HL-60 (cell line): ENCODE measurements around the gene SUN3.
"Not testable (repeated sequence)": the region's sequence is repeated elsewhere in the genome, so short reads cannot be mapped to it uniquely, and the experiment has no call there.

ENCODE experiments used
- DNase-seq, 2 experiments: peaks; one replicate each; pipeline ENCODE4 v3.0.0-alpha.2; 2010 to 2020; ENCODE audit warnings: low read depth in 1 of 2, low spot score in 1 of 2
- H3K27ac ChIP-seq: fragments of 250-450 bp; sonication (Bioruptor Pico); replicated peaks from 2 replicates; pipeline ENCODE4 v1.5.1; 2020; ENCODE audit warnings: mild to moderate bottlenecking, moderate library complexity
- H3K27me3 ChIP-seq: fragments of 250-450 bp; sonication (Bioruptor Pico); 2 replicates; pipeline ENCODE4 v1.5.1; 2021; ENCODE audit warnings: mild to moderate bottlenecking, moderate library complexity; ENCODE audit not compliant: insufficient read depth, poor library complexity, severe bottlenecking
- H3K4me3 ChIP-seq: replicated peaks from 2 replicates; pipeline ENCODE4 v1.5.1; 2011; ENCODE audit warnings: mild to moderate bottlenecking, control low read depth, low read length; ENCODE audit not compliant: insufficient read depth
- GABPA ChIP-seq: IDR thresholded peaks from 2 replicates; pipeline ENCODE4 v1.6.1; 2012; ENCODE audit warnings: low read depth
- POLR2AphosphoS5 ChIP-seq: IDR thresholded peaks from 2 replicates; pipeline ENCODE4 v1.6.1; 2012; ENCODE audit warnings: low read depth
- SPI1 ChIP-seq: IDR thresholded peaks from 2 replicates; pipeline ENCODE4 v1.6.1; 2012; ENCODE audit warnings: low read depth, mild to moderate bottlenecking, borderline replicate concordance
- TF ChIP-seq, protein P1 (sequence below): IDR thresholded peaks from 2 replicates; pipeline ENCODE4 v1.6.1; 2012; ENCODE audit warnings: low read depth; ENCODE audit not compliant: insufficient replicate concordance
- TF ChIP-seq, protein P2 (sequence below): IDR thresholded peaks from one replicate; pipeline ENCODE4 v1.5.1; 2011; ENCODE audit warnings: low read length, control low read depth, inconsistent platforms; ENCODE audit not compliant: insufficient read depth

SUN3 gene

GRCh38 chr7:47990592-47990991 is 38.3 kb downstream of the SUN3 start:
- Histone ChIP-seq H3K27ac (no peak overlapping the region), H3K27me3 (no peaks in the 10 kb centered on the region), H3K4me3 (no peak overlapping the region)
- TF ChIP-seq GABPA, result no peak
- no peak for TF ChIP-seq SPI1
- no peak for TF ChIP-seq POLR2AphosphoS5
- TF ChIP-seq, protein P1, sequence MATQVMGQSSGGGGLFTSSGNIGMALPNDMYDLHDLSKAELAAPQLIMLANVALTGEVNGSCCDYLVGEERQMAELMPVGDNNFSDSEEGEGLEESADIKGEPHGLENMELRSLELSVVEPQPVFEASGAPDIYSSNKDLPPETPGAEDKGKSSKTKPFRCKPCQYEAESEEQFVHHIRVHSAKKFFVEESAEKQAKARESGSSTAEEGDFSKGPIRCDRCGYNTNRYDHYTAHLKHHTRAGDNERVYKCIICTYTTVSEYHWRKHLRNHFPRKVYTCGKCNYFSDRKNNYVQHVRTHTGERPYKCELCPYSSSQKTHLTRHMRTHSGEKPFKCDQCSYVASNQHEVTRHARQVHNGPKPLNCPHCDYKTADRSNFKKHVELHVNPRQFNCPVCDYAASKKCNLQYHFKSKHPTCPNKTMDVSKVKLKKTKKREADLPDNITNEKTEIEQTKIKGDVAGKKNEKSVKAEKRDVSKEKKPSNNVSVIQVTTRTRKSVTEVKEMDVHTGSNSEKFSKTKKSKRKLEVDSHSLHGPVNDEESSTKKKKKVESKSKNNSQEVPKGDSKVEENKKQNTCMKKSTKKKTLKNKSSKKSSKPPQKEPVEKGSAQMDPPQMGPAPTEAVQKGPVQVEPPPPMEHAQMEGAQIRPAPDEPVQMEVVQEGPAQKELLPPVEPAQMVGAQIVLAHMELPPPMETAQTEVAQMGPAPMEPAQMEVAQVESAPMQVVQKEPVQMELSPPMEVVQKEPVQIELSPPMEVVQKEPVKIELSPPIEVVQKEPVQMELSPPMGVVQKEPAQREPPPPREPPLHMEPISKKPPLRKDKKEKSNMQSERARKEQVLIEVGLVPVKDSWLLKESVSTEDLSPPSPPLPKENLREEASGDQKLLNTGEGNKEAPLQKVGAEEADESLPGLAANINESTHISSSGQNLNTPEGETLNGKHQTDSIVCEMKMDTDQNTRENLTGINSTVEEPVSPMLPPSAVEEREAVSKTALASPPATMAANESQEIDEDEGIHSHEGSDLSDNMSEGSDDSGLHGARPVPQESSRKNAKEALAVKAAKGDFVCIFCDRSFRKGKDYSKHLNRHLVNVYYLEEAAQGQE, result no peak
- TF ChIP-seq, protein P2, sequence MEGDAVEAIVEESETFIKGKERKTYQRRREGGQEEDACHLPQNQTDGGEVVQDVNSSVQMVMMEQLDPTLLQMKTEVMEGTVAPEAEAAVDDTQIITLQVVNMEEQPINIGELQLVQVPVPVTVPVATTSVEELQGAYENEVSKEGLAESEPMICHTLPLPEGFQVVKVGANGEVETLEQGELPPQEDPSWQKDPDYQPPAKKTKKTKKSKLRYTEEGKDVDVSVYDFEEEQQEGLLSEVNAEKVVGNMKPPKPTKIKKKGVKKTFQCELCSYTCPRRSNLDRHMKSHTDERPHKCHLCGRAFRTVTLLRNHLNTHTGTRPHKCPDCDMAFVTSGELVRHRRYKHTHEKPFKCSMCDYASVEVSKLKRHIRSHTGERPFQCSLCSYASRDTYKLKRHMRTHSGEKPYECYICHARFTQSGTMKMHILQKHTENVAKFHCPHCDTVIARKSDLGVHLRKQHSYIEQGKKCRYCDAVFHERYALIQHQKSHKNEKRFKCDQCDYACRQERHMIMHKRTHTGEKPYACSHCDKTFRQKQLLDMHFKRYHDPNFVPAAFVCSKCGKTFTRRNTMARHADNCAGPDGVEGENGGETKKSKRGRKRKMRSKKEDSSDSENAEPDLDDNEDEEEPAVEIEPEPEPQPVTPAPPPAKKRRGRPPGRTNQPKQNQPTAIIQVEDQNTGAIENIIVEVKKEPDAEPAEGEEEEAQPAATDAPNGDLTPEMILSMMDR, result no peak
- DNase-seq, result no peak

DNA sequence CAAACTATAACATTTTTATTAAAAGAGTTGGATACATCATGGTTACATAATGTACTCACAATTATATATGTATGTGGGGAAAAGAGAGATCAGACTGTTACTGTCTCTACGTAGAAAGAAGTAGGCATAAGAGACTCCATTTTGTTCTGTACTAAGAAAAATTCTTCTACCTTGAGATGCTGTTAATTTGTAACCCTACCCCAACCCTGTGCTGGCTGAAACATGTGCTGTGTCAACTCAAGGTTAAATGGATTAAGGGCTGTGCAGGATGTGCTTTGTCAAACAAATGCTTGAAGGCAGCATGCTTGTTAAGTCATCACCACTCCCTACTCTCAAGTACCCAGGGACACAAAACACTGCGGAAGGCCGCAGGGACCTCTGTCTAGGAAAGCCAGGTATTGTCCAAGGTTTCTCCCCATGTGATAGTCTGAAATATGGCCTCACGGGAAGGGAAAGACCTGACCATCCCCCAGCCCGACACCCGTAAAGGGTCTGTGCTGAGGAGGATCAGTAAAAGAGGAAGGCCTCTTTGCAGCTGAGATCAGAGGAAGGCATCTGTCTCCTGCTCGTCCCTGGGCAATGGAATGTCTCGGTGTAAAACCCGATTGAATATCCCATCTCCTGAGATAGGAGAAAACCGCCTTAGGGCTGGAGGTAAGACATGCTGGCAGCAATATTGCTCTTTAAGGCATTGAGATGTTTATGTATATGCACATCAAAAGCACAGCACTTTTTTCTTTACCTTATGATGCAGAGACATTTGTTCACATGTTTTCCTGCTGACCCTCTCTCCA is 39.1 kb downstream of the SUN3 start:
- not testable (repeated sequence) for H3K4me3 ChIP-seq, H3K27me3 ChIP-seq, DNase-seq, H3K27ac ChIP-seq
- TF ChIP-seq SPI1, result peak; percentile 21; the same call in 1 of the 2 replicates

GRCh38 chr7:47988496-47989386 is 40.2 kb downstream of the SUN3 start:
- no peak overlapping the region for H3K4me3 ChIP-seq
- DNase-seq, result no peak
- TF ChIP-seq, protein P2, result peak; percentile 21
- no peak for TF ChIP-seq POLR2AphosphoS5
- H3K27ac ChIP-seq, result no peak overlapping the region
- no peaks in the 10 kb centered on the region for H3K27me3 ChIP-seq

DNA sequence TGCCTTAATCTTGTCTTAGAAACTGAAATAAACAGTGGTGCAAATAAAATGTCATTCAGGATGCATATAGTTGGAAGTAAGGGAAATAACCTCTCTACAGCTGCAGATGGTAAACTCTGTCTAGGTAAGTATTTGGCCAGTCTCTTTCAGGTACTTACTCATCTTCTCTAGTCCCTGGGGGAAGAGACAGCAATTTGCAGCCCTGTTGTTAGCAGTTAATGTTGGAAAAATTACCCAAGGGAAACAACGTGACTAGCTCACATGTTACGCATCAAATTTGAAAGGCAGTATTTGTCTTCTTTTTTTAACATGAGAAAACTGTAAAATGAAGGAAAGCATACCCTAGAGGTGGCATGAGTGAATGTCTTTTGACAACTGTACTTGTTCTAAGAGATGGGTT is 46.3 kb downstream of the SUN3 start:
- Histone ChIP-seq H3K27me3 (no peaks in the 10 kb centered on the region), H3K4me3 (no peak overlapping the region), H3K27ac (no peak overlapping the region)
- TF ChIP-seq, protein P1, result no peak
- no peak for TF ChIP-seq POLR2AphosphoS5
- TF ChIP-seq, protein P2, result no peak
- TF ChIP-seq SPI1, result no peak
- no peak for TF ChIP-seq GABPA
- no peak for DNase-seq

GRCh38 chr7:47980648-47981047 is 48.3 kb downstream of the SUN3 start:
- DNase-seq, H3K27ac ChIP-seq, H3K4me3 ChIP-seq, H3K27me3 ChIP-seq: not testable (repeated sequence)
